Loucy (cell line): ENCODE measurements around the gene IGSF6.

Source experiments
- CTCF ChIP-seq: fragments of 200-600 bp; sonication (generic); conservative IDR thresholded peaks from 2 replicates; pipeline ENCODE4 v1.5.1; 2014; ENCODE audit warnings: mild to moderate bottlenecking, antibody characterized with exemption, low read length
- EZH2phosphoT487 ChIP-seq: fragments of 200-600 bp; IDR thresholded peaks from 2 replicates; pipeline ENCODE4 v1.6.1; 2018; ENCODE audit warnings: antibody characterized with exemption, mild to moderate bottlenecking, moderate library complexity, borderline replicate concordance

- TF ChIP-seq CTCF (peak; percentile 44), EZH2phosphoT487 (no peak)
Measured at GRCh38 chr16:21698169-21699032, 46.0 kb upstream of the IGSF6 start.
